ENCODE measurements around the gene ADH7. TPM values are rescaled to one million over a fixed set of nuclear protein-coding genes. Genes with fewer than 3 reads are reported as not detected.
A peak's percentile ranks its signal among the peaks of the same experiment; 100 is the strongest.

Gene ADH7
- total RNA-seq, 3 donors from 2014 or later (not counting 1 experiment from before 2014, with no cell fraction given), result not detected

DNA sequence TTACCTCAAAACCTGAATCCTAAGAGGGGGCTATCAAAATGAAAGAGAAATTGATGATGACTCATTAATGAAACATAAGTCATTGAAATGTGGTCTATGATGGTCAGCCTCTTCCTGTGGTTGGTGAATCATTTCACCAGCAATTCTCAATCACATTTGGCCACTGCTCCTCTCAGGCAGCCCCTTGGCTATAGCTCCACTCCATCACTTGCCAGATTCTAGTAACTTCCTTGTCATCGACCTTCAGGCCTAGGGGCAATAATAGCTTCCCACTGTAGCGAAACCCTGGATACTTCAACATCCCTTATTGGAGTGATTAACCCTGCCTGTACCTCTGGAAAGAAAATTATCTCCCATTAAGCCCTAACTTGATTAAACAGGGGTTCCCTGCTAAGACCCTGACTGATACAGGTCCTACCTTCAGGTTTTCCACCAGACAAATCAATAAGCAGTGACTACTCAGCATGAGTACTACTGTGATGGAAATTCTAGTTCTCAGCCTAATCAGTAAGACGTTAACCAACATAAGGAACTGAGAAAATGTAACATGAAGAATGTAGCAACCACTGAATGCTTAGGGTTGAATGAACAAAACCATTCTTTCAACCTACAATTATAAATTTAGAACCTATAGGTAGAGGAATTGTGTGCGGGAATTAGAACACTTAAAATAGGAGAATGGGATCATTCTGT lies 30.4 kb downstream of the ADH7 start:
- no peaks in the 10 kb centered on the region for H3K9me3 Mint-ChIP-seq
- peak in 2 of 3 donors; percentile 41 to 67 for ATAC-seq
- Histone ChIP-seq H3K9me3 (ENCODE audit: control insufficient read depth, insufficient read depth, low read length) (no peaks in the 10 kb centered on the region), H3K27ac (ENCODE audit: low read length) (no peak overlapping the region), H3K36me3 (ENCODE audit: control insufficient read depth, insufficient read depth, low read length) (no peaks in the 10 kb centered on the region), H3K4me1 (ENCODE audit: control insufficient read depth, insufficient read depth, low read length) (peaks cover 2% of the 10 kb centered on the region), H3K27me3 (ENCODE audit: control insufficient read depth, insufficient read depth, low read length) (no peaks in the 10 kb centered on the region), H3K4me3 (ENCODE audit: low read length) (no peak overlapping the region)
- H3K27me3 Mint-ChIP-seq (ENCODE audit: low read depth in 2 of 2), result peaks cover 0 to 6% of the 10 kb centered on the region in 2 donors
- TF ChIP-seq, protein P1, sequence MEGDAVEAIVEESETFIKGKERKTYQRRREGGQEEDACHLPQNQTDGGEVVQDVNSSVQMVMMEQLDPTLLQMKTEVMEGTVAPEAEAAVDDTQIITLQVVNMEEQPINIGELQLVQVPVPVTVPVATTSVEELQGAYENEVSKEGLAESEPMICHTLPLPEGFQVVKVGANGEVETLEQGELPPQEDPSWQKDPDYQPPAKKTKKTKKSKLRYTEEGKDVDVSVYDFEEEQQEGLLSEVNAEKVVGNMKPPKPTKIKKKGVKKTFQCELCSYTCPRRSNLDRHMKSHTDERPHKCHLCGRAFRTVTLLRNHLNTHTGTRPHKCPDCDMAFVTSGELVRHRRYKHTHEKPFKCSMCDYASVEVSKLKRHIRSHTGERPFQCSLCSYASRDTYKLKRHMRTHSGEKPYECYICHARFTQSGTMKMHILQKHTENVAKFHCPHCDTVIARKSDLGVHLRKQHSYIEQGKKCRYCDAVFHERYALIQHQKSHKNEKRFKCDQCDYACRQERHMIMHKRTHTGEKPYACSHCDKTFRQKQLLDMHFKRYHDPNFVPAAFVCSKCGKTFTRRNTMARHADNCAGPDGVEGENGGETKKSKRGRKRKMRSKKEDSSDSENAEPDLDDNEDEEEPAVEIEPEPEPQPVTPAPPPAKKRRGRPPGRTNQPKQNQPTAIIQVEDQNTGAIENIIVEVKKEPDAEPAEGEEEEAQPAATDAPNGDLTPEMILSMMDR (IDR thresholded peaks at IDR 0.05), result no peak
- WGBS (ENCODE audit: insufficient coverage), result 69% methylated on average over 2 of the region's 4 CpGs
- DNase-seq, result no peak
- no peaks in the 10 kb centered on the region for H3K36me3 Mint-ChIP-seq
- no peak overlapping the region for H3K27ac Mint-ChIP-seq
- H3K4me1 Mint-ChIP-seq, result peaks cover 0 to 4% of the 10 kb centered on the region in 2 donors
- intact Hi-C loops (cut with micrococcal nuclease), result loop anchor here (1.0 to 5.0 kb wide), 2 partner anchors 286 to 1252 kb away; no protein-coding TSS in a partner anchor
- no peak overlapping the region for H3K4me3 Mint-ChIP-seq

DNA sequence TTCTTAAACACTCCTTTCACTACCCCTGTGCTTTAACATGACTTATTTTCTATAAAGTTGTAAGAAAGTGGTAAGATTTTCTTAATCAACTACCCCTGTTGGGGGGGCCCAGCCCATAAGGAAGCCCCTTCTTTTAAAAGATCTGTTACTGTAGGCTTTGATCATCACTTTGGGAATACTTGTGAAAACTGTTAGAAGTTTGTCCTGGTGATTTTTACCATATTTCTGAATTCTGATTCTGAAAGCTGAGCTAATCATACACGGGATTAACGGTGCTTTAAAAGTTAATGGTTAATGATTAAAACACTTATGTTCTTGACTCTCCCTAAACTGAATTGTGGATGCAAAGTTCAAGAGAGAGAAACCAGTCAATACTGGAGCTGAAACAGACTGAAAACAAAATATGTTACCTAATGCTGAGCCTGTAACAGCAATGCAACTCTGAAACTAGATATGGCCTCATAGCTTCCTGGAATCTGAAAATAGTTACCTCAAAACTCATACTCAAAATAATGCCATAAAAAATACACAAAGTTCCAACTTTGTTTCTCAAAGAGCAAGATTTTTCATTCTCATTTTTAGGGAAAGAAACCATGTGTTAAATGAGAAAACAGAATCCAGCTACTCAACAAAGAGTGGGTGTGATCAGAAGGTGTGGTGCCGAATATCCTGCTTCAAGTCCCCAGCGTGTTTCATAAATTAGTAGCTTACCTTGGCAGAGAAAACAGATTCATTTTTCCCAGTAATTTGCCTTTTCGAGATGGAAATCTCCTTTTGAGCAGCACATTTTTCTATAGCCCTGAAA lies 31.6 kb downstream of the ADH7 start:
- peaks cover 0 to 4% of the 10 kb centered on the region in 2 donors for H3K4me1 Mint-ChIP-seq
- peaks cover 0 to 6% of the 10 kb centered on the region in 2 donors for H3K27me3 Mint-ChIP-seq (ENCODE audit: low read depth in 2 of 2)
- no peaks in the 10 kb centered on the region for H3K36me3 Mint-ChIP-seq
- H3K4me3 ChIP-seq (ENCODE audit: low read length), result no peak overlapping the region
- H3K9me3 Mint-ChIP-seq, result no peaks in the 10 kb centered on the region
- 92% methylated on average over 5 of the region's 5 CpGs for WGBS (ENCODE audit: insufficient coverage)
- no peak overlapping the region for H3K4me3 Mint-ChIP-seq
- intact Hi-C loops (cut with micrococcal nuclease), result no loop called here
- ATAC-seq (no peak), DNase-seq (no peak)
- no peak overlapping the region for H3K27ac ChIP-seq (ENCODE audit: low read length)
- TF ChIP-seq, protein P1 (IDR thresholded peaks at IDR 0.05), result no peak
- no peaks in the 10 kb centered on the region for H3K27me3 ChIP-seq (ENCODE audit: control insufficient read depth, insufficient read depth, low read length)
- no peak overlapping the region for H3K27ac Mint-ChIP-seq
- no peaks in the 10 kb centered on the region for H3K36me3 ChIP-seq (ENCODE audit: control insufficient read depth, insufficient read depth, low read length)
- peaks cover 2% of the 10 kb centered on the region for H3K4me1 ChIP-seq (ENCODE audit: control insufficient read depth, insufficient read depth, low read length)
- no peaks in the 10 kb centered on the region for H3K9me3 ChIP-seq (ENCODE audit: control insufficient read depth, insufficient read depth, low read length)

DNA sequence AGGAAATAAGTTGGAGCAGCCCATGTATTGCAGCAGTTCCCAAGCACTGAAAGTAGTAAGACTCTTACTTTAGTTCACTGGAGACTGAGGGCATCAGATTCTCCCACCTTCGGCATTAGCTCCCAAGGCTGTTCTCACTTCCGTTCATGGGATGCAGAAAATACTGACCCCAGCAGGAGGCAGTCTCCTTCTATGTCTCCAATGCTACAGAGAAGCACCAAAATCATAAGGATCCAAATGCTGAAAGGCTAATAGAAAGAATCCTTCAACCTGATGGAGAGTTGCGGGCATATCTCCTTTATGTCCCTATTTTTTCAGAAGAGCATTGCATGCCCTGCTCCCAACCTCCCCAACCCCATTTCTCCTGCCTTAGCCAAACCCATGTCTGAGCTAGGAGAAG lies 32.4 kb downstream of the ADH7 start:
- intact Hi-C loops (cut with micrococcal nuclease), result no loop called here
- Mint-ChIP-seq H3K9me3 (no peaks in the 10 kb centered on the region), H3K27me3 (ENCODE audit: low read depth in 2 of 2) (peaks cover 0 to 6% of the 10 kb centered on the region in 2 donors), H3K36me3 (no peaks in the 10 kb centered on the region), H3K4me1 (peaks cover 0 to 4% of the 10 kb centered on the region in 2 donors), H3K4me3 (no peak overlapping the region), H3K27ac (no peak overlapping the region)
- DNase-seq (no peak), ATAC-seq (no peak)
- H3K27me3 ChIP-seq (ENCODE audit: control insufficient read depth, insufficient read depth, low read length), result no peaks in the 10 kb centered on the region
- WGBS (ENCODE audit: insufficient coverage), result 90% methylated on average over 3 of the region's 3 CpGs
- peaks cover 2% of the 10 kb centered on the region for H3K4me1 ChIP-seq (ENCODE audit: control insufficient read depth, insufficient read depth, low read length)
- H3K27ac ChIP-seq (ENCODE audit: low read length), result no peak overlapping the region
- TF ChIP-seq, protein P1 (IDR thresholded peaks at IDR 0.05), result no peak
- no peak overlapping the region for H3K4me3 ChIP-seq (ENCODE audit: low read length)
- no peaks in the 10 kb centered on the region for H3K36me3 ChIP-seq (ENCODE audit: control insufficient read depth, insufficient read depth, low read length)
- H3K9me3 ChIP-seq (ENCODE audit: control insufficient read depth, insufficient read depth, low read length), result no peaks in the 10 kb centered on the region
